HFFc6 (cell line): Measurements from ENCODE around the gene NPAT. TPM values are rescaled to one million over a fixed set of nuclear protein-coding genes. Genes with fewer than 3 reads are reported as not detected.

Experiments
- DNase-seq: peaks from one replicate; pipeline ENCODE4 v3.0.0-alpha.2; 2018
- H3K27ac Mint-ChIP-seq: 2 replicates; pipeline ENCODE4 v1.8.0; 2020; ENCODE audit warnings: mild to moderate bottlenecking, mixed read lengths
- H3K27me3 Mint-ChIP-seq: 2 replicates; pipeline ENCODE4 v1.8.0; 2021; ENCODE audit warnings: mild to moderate bottlenecking, moderate library complexity, mixed read lengths; ENCODE audit not compliant: insufficient read depth
- H3K36me3 Mint-ChIP-seq: 2 replicates; pipeline ENCODE4 v1.8.0; 2021; ENCODE audit warnings: low read depth, mixed read lengths
- H3K4me1 Mint-ChIP-seq: 2 replicates; pipeline ENCODE4 v1.8.0; 2020; ENCODE audit warnings: low read depth, mixed read lengths
- H3K4me3 Mint-ChIP-seq: 2 replicates; pipeline ENCODE4 v1.8.0; 2020; ENCODE audit warnings: mild to moderate bottlenecking, moderate library complexity, mixed read lengths
- H3K9me3 Mint-ChIP-seq: 2 replicates; pipeline ENCODE4 v1.8.0; 2020; ENCODE audit warnings: mild to moderate bottlenecking, mixed read lengths
- total RNA-seq, 6 experiments: library from RNA; stranded (reverse); fragmentation: NEBNext Ultra II Directional; extraction: Animal tissue kit (Norgen Biotek cat#: 25700); gene quantifications; 2 replicates in 1 of 6; 3 replicates in 5 of 6; pipeline ENCODE4 v1.2.3, GENCODE V29; 2021
- TF ChIP-seq, protein P1 (sequence below): fragments of 200-600 bp; sonication (generic); IDR thresholded peaks from 2 replicates; pipeline ENCODE4 v1.5.0; 2021; ENCODE audit warnings: antibody characterized with exemption, mild to moderate bottlenecking

The NPAT gene
- total RNA-seq, 6 experiments from 2014 or later, result 9.3 to 12.4 (median 10.6) TPM

DNA sequence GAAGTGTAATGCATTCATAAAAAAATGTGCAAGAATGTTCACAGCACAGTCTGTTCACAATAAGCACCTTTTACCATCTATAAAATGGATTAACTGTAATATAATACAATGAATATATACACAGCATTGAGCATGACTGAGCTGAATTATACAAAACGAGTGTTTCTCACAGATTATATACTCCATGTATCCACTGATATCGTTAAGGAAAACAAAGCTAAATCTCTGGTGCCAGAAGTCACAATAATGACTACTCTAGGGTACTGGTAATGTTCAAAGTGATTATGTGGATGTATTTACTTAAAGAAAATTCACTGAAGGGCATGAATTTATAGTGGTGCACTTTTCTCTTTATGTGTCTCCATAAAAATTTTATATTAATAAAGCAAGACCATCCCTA lies 67.8 kb downstream of the NPAT start:
- Mint-ChIP-seq H3K27me3 (no peaks in the 10 kb centered on the region; the same call in 1 of the 2 replicates), H3K9me3 (no peaks in the 10 kb centered on the region), H3K4me3 (no peak overlapping the region), H3K27ac (no peak overlapping the region), H3K36me3 (peaks cover 5% of the 10 kb centered on the region; the same call in 1 of the 2 replicates), H3K4me1 (no peaks in the 10 kb centered on the region)
- DNase-seq, result no peak
- TF ChIP-seq, protein P1, sequence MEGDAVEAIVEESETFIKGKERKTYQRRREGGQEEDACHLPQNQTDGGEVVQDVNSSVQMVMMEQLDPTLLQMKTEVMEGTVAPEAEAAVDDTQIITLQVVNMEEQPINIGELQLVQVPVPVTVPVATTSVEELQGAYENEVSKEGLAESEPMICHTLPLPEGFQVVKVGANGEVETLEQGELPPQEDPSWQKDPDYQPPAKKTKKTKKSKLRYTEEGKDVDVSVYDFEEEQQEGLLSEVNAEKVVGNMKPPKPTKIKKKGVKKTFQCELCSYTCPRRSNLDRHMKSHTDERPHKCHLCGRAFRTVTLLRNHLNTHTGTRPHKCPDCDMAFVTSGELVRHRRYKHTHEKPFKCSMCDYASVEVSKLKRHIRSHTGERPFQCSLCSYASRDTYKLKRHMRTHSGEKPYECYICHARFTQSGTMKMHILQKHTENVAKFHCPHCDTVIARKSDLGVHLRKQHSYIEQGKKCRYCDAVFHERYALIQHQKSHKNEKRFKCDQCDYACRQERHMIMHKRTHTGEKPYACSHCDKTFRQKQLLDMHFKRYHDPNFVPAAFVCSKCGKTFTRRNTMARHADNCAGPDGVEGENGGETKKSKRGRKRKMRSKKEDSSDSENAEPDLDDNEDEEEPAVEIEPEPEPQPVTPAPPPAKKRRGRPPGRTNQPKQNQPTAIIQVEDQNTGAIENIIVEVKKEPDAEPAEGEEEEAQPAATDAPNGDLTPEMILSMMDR, result no peak

DNA sequence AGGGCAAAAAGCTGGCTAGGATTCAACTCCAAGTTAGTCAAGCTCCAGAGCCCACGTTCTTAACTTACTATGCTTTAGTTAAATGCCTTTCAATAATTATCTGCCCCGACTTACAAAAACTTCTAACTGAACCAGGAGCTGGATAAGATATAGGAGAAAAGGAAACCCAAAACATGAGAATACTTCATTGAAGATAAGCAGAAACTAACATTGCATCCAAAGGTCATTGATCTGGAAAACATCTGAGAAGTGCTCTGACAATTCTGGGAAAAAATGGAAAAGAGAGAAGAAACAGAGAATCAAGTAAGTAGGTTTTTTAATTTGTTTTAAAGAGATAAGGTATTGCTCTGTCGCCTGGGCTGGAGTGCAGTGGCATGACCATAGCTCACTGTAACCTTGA lies 73.9 kb downstream of the NPAT start:
- Mint-ChIP-seq H3K36me3 (peaks cover 44% of the 10 kb centered on the region), H3K9me3 (no peaks in the 10 kb centered on the region), H3K4me1 (no peaks in the 10 kb centered on the region), H3K27ac (no peak overlapping the region), H3K27me3 (no peaks in the 10 kb centered on the region; the same call in 1 of the 2 replicates), H3K4me3 (no peak overlapping the region)
- no peak for DNase-seq
- TF ChIP-seq, protein P1, result no peak

DNA sequence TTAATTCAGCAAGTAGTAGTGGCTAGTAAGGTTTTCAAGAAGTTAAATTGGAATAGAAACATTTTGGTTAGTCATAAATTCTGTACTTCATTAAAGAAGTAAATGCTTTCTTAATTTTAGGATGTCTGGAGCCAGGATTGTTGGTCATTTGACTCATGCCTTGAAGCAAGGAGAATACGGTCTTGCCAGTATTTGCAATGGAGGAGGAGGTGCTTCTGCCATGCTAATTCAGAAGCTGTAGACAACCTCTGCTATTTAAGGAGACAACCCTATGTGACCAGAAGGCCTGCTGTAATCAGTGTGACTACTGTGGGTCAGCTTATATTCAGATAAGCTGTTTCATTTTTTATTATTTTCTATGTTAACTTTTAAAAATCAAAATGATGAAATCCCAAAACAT lies 75.3 kb downstream of the NPAT start:
- no peak for DNase-seq
- Mint-ChIP-seq H3K9me3 (no peaks in the 10 kb centered on the region), H3K36me3 (peaks cover 44% of the 10 kb centered on the region), H3K4me1 (no peaks in the 10 kb centered on the region), H3K4me3 (no peak overlapping the region), H3K27ac (no peak overlapping the region), H3K27me3 (no peaks in the 10 kb centered on the region; the same call in 1 of the 2 replicates)
- TF ChIP-seq, protein P1, result no peak

DNA sequence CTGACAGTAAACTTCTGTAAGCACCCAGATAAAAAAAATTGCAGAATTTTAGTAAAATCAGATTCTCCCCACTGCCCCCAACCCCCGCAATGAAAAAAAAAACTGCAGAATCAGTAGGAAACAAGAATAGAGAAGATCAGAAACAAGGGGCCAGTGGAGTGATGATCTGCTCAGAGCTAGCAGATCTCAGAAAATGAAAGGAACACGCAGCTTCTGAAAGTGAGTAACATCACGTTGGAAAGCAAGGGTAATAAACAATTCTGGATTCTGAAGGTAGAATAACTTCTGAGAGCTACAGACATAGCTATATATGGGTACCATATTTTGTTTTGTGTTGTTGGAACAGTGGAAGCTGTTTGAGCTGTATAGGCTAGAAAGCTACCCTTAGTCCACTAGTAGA lies 77.8 kb downstream of the NPAT start:
- no peak overlapping the region for H3K4me3 Mint-ChIP-seq
- no peak overlapping the region for H3K27ac Mint-ChIP-seq
- no peaks in the 10 kb centered on the region; the same call in 1 of the 2 replicates for H3K27me3 Mint-ChIP-seq
- no peak for DNase-seq
- TF ChIP-seq, protein P1, result no peak
- no peaks in the 10 kb centered on the region for H3K9me3 Mint-ChIP-seq
- peaks cover 44% of the 10 kb centered on the region for H3K36me3 Mint-ChIP-seq
- H3K4me1 Mint-ChIP-seq, result no peaks in the 10 kb centered on the region

DNA sequence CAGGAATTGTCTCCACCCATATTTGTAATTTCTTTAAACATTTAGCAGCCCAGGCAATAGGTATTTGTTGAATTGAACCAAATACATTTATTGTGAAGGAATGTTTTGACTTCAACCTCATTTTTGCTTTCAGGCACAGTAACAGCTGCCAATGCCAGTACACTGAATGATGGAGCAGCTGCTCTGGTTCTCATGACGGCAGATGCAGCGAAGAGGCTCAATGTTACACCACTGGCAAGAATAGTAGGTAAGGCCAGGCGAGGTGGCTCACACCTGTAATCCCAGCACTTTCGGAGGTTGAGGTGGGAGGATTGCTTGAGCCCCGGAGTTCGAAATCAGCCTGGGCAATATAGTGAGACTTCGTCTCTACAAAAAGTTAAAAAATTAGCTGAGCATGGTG lies 80.1 kb downstream of the NPAT start:
- peaks cover 42% of the 10 kb centered on the region for H3K36me3 Mint-ChIP-seq
- H3K9me3 Mint-ChIP-seq, result no peaks in the 10 kb centered on the region
- H3K27me3 Mint-ChIP-seq, result no peaks in the 10 kb centered on the region; the same call in 1 of the 2 replicates
- H3K4me3 Mint-ChIP-seq, result no peak overlapping the region
- H3K4me1 Mint-ChIP-seq, result no peaks in the 10 kb centered on the region; the same call in 1 of the 2 replicates
- DNase-seq, result no peak
- H3K27ac Mint-ChIP-seq, result no peak overlapping the region
- TF ChIP-seq, protein P1, result no peak

DNA sequence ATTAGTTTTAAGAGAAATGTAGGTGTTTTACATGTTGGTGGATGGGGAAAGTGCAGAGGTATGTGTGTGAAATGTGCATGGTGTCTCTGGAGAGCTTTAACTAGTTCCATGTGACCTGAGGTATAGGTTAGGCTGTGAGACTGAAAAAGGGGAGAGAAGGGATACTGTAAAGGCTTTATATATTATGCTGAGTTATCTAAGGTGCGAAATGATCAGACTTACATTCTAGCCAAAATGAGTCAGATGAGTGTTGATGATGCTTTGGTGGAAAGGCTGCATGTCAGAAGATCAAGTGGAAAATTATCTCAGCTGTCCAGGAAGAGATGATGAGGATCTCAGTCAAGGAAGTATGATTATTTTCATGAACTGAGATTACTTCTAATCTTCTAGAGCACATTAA lies 85.2 kb downstream of the NPAT start:
- Mint-ChIP-seq H3K27me3 (no peaks in the 10 kb centered on the region; the same call in 1 of the 2 replicates), H3K4me1 (peaks cover 9% of the 10 kb centered on the region), H3K4me3 (no peak overlapping the region), H3K27ac (peak overlapping the region; percentile 16; the same call in 1 of the 2 replicates), H3K9me3 (no peaks in the 10 kb centered on the region), H3K36me3 (peaks cover 14% of the 10 kb centered on the region)
- DNase-seq, result no peak
- TF ChIP-seq, protein P1, result no peak
